Endothelial cell of umbilical vein (primary cell): ENCODE results near the gene SLC27A6. TPM values are rescaled to one million over a fixed set of nuclear protein-coding genes. Genes with fewer than 3 reads are reported as not detected.

Source experiments
- BruUV-seq: library from RNA; stranded (reverse); fragments of 400-500 nt; replicated peaks from 2 replicates; lab custom pipeline; 2021; lab: Mats Ljungman, UMichigan
- CTCF ChIA-PET: fragments of 300-600, 350-600 bp; sonication (Branson Sonifier 250); formaldehyde crosslinking; loops from one replicate; lab custom pipeline; 2021; ENCODE audit warnings: antibody characterized with exemption, inconsistent platforms; lab: Charles Lee
- POLR2A ChIA-PET: fragments of 300-600, 350-600 bp; sonication (Branson Sonifier 250); formaldehyde crosslinking; loops from one replicate; lab custom pipeline; 2021; ENCODE audit warnings: antibody characterized with exemption, inconsistent platforms; lab: Charles Lee
- DNase-seq: peaks from one replicate; pipeline ENCODE4 v3.0.0-alpha.2; 2011; ENCODE audit warnings: low read depth, low spot score
- FAIRE-seq: peaks from 2 replicates; lab custom pipeline; 2011; peaks lifted over from hg19 to GRCh38; lab: Jason Lieb, UNC
- H2AFZ ChIP-seq: 2 replicates; pipeline ENCODE4 v1.6.0; 2012; ENCODE audit warnings: low read depth, low read length, control low read depth, inconsistent platforms
- H3K27ac ChIP-seq: 2 replicates; pipeline ENCODE4 v1.5.1; 2011; ENCODE audit warnings: low read depth, mild to moderate bottlenecking, control low read depth, low read length, moderate library complexity; ENCODE audit not compliant: insufficient read depth
- H3K27me3 ChIP-seq, 2 experiments: 2 replicates each; pipeline versions ENCODE4 v1.6.0 to v1.6.1; 2011; ENCODE audit warnings: low read length in 2 of 2, mixed read lengths in 1 of 2; ENCODE audit not compliant: control insufficient read depth in 2 of 2, insufficient read depth in 2 of 2
- H3K36me3 ChIP-seq, 2 experiments: 2 replicates in 1 of 2; 3 replicates in 1 of 2; pipeline ENCODE4 v1.5.1; 2011; ENCODE audit warnings: low read length in 2 of 2, mild to moderate bottlenecking in 1 of 2, moderate library complexity in 1 of 2; ENCODE audit not compliant: control insufficient read depth in 2 of 2, insufficient read depth in 2 of 2; ENCODE audit errors: extremely low read depth in 1 of 2
- H3K4me1 ChIP-seq: 3 replicates; pipeline ENCODE4 v1.5.1; 2011; ENCODE audit warnings: mild to moderate bottlenecking, low read length; ENCODE audit not compliant: control insufficient read depth, insufficient read depth; ENCODE audit errors: extremely low read depth
- H3K4me2 ChIP-seq: 2 replicates; pipeline ENCODE4 v1.6.1; 2011; ENCODE audit warnings: low read length, control low read depth, mixed read lengths; ENCODE audit not compliant: insufficient read depth
- H3K4me3 ChIP-seq, 3 experiments: fragments of 200-600 bp in 1 of 3; sonication (generic), shearing (Covaris generic) in 1 of 3; replicated peaks in 1 of 3; 2 replicates each; pipeline ENCODE4 v1.5.1; 2011 to 2016; ENCODE audit warnings: control low read depth in 3 of 3, low read length in 3 of 3, mild to moderate bottlenecking in 2 of 3, inconsistent platforms in 1 of 3, low read depth in 1 of 3, moderate library complexity in 1 of 3; ENCODE audit not compliant: insufficient read depth in 1 of 3
- H3K79me2 ChIP-seq: 2 replicates; pipeline ENCODE4 v1.6.0; 2012; ENCODE audit warnings: low read length, inconsistent platforms; ENCODE audit not compliant: control insufficient read depth, insufficient read depth
- H3K9ac ChIP-seq: replicated peaks from 2 replicates; pipeline ENCODE3; 2011; ENCODE audit warnings: low read length, control low read depth; ENCODE audit not compliant: insufficient read depth; ENCODE audit errors: extremely low read depth
- H3K9me1 ChIP-seq: replicated peaks from 3 replicates; pipeline ENCODE4 v1.6.0; 2011; ENCODE audit warnings: mild to moderate bottlenecking, low read length; ENCODE audit not compliant: control insufficient read depth, insufficient read depth; ENCODE audit errors: extremely low read depth
- H3K9me3 ChIP-seq: replicated peaks from 2 replicates; pipeline ENCODE4 v1.5.1; 2012; ENCODE audit warnings: low read length, inconsistent platforms; ENCODE audit not compliant: control insufficient read depth, insufficient read depth
- H4K20me1 ChIP-seq: replicated peaks from 2 replicates; pipeline ENCODE3; 2011; ENCODE audit warnings: mild to moderate bottlenecking, low read length; ENCODE audit not compliant: control insufficient read depth, insufficient read depth; ENCODE audit errors: extremely low read depth
- EZH2 ChIP-seq: IDR thresholded peaks from 2 replicates; pipeline ENCODE4 v1.6.1; 2012; ENCODE audit warnings: borderline replicate concordance, low read depth, mild to moderate bottlenecking, moderate library complexity, low read length, inconsistent platforms; ENCODE audit not compliant: severe bottlenecking
- FOS ChIP-seq: IDR thresholded peaks from 2 replicates; pipeline ENCODE4 v1.6.1; 2011; ENCODE audit warnings: mild to moderate bottlenecking, low read length, moderate library complexity, borderline replicate concordance; ENCODE audit not compliant: insufficient read depth
- GATA2 ChIP-seq: IDR thresholded peaks from 2 replicates; pipeline ENCODE4 v1.7.0; 2011; ENCODE audit warnings: low read depth, mild to moderate bottlenecking, moderate library complexity, mixed read lengths, low read length; ENCODE audit not compliant: insufficient read length, insufficient read depth
- JUN ChIP-seq: IDR thresholded peaks from 2 replicates; pipeline ENCODE4 v1.6.1; 2011; ENCODE audit warnings: borderline replicate concordance, low read depth; ENCODE audit not compliant: insufficient read length, insufficient read depth
- MYC ChIP-seq: IDR thresholded peaks from one replicate; pipeline ENCODE4 v1.6.1; 2011; ENCODE audit warnings: mild to moderate bottlenecking, low read depth, low read length
- POLR2A ChIP-seq: IDR thresholded peaks from 2 replicates; pipeline ENCODE4 v1.6.1; 2012; ENCODE audit warnings: low read depth, mild to moderate bottlenecking, control low read depth, low read length
- POLR2AphosphoS5 ChIP-seq: IDR thresholded peaks from 2 replicates; pipeline ENCODE4 v1.6.1; 2012; ENCODE audit warnings: low read depth, mild to moderate bottlenecking, control low read depth, low read length, moderate library complexity; ENCODE audit not compliant: insufficient read depth
- dilution Hi-C: fragments of 300-500 bp; cut with MboI; formaldehyde crosslinking; loops from one replicate; pipeline ENCODE4 v1.15.0; 2019; ENCODE audit warnings: low sequenced_read_pairs; ENCODE audit not compliant: extremely low pct_ligation_motif_present
- intact Hi-C: fragments of 100-400 bp; cut with micrococcal nuclease; formaldehyde crosslinking; loops from one replicate; pipeline ENCODE4 v1.10.0; 2022
- polyA plus RNA-seq, 4 experiments: library from polyadenylated mRNA; depleted of rRNA in 3 of 4; stranded (reverse) in 3 of 4; unstranded in 1 of 4; fragments of >200 nt; gene quantifications; 2 replicates each; pipeline versions ENCODE4 v1.2.1 to v1.2.3, GENCODE V29; 2011 to 2012; ENCODE audit warnings: missing spikeins in 1 of 4
- total RNA-seq: library from RNA; stranded (reverse); gene quantifications from 2 replicates; pipeline ENCODE4 v1.2.3, GENCODE V29; 2021
- TF ChIP-seq, protein P1 (sequence below), 2 donors: IDR thresholded peaks; 1 replicate in 1 of 2; 2 replicates in 1 of 2; pipeline ENCODE4 v1.5.1; 2011; ENCODE audit warnings: low read length in 2 of 2, mild to moderate bottlenecking in 2 of 2, moderate library complexity in 2 of 2, control low read depth in 1 of 2, inconsistent platforms in 1 of 2, low read depth in 1 of 2; ENCODE audit not compliant: insufficient read depth in 1 of 2; ENCODE audit errors: extremely low read depth in 1 of 2
- TF ChIP-seq, protein P2 (sequence below): IDR thresholded peaks from 2 replicates; pipeline ENCODE4 v1.6.1; 2011; ENCODE audit not compliant: insufficient read depth, insufficient read length

SLC27A6 gene
- total and polyA plus RNA-seq, 2 donors (not counting 3 experiments of a cell fraction or from before 2014, with no cell fraction given): 0.10 TPM; not detected in 1

DNA sequence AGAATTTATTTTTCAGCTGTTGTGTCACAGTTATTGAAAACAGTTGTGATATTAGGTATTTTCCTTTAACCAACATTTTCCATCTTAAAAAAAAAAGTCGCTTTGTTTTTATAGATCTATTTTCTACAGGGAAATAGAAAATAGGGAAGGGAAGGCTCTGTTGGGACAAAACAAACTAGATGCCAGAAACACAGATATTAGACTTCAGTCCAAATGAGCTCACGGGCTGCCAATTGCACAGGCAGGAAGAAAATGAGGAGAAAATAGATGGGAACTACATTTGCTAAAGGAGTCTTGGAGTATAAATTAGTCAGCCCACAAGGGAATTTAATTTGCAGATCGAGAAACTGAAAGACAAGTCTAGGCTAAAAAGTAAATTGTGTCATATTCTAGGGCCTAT, 107.8 kb downstream of the SLC27A6 start:
- H3K27ac ChIP-seq: no peak overlapping the region
- no peaks in the 10 kb centered on the region for H3K27me3 ChIP-seq
- FAIRE-seq: no peak
- no peaks in the 10 kb centered on the region for H3K36me3 ChIP-seq
- POLR2A ChIA-PET: no interaction called here
- intact Hi-C loops: no loop called here
- no peak for DNase-seq
- BruUV-seq: no TSS peak
- dilution Hi-C loops: no loop called here
- no peaks in the 10 kb centered on the region for H3K4me1 ChIP-seq
- CTCF ChIA-PET: no interaction called here
- H3K9ac ChIP-seq: no peak overlapping the region
- no peaks in the 10 kb centered on the region for H4K20me1 ChIP-seq
- H2AFZ ChIP-seq: no peak overlapping the region
- no peaks in the 10 kb centered on the region for H3K9me3 ChIP-seq
- H3K4me3 ChIP-seq: no peak overlapping the region
- no peaks in the 10 kb centered on the region for H3K9me1 ChIP-seq
- TF ChIP-seq POLR2A (no peak), EZH2 (no peak), POLR2AphosphoS5 (no peak), JUN (no peak), FOS (no peak), GATA2 (no peak), MYC (no peak)
- TF ChIP-seq, protein P1, sequence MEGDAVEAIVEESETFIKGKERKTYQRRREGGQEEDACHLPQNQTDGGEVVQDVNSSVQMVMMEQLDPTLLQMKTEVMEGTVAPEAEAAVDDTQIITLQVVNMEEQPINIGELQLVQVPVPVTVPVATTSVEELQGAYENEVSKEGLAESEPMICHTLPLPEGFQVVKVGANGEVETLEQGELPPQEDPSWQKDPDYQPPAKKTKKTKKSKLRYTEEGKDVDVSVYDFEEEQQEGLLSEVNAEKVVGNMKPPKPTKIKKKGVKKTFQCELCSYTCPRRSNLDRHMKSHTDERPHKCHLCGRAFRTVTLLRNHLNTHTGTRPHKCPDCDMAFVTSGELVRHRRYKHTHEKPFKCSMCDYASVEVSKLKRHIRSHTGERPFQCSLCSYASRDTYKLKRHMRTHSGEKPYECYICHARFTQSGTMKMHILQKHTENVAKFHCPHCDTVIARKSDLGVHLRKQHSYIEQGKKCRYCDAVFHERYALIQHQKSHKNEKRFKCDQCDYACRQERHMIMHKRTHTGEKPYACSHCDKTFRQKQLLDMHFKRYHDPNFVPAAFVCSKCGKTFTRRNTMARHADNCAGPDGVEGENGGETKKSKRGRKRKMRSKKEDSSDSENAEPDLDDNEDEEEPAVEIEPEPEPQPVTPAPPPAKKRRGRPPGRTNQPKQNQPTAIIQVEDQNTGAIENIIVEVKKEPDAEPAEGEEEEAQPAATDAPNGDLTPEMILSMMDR (IDR thresholded peaks at IDR 0.05; ENCODE audit: extremely low read depth in 1 of 2, insufficient read depth in 1 of 2, low read depth in 1 of 2, low read length in 2 of 2): no peak
- TF ChIP-seq, protein P2, sequence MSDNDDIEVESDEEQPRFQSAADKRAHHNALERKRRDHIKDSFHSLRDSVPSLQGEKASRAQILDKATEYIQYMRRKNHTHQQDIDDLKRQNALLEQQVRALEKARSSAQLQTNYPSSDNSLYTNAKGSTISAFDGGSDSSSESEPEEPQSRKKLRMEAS: no peak
- H3K4me2 ChIP-seq: no peak overlapping the region
- no peaks in the 10 kb centered on the region for H3K79me2 ChIP-seq
